Astrocyte (in vitro differentiated cells and primary cell): ENCODE results near the gene CA10. TPM values are rescaled to one million over a fixed set of nuclear protein-coding genes. Genes with fewer than 3 reads are reported as not detected.

Experiments used
- DNase-seq: peaks from one replicate; pipeline ENCODE4 v3.0.0-alpha.2; 2010; ENCODE audit warnings: low read depth
- FAIRE-seq: peaks from 2 replicates; lab custom pipeline; 2011; peaks lifted over from hg19 to GRCh38; lab: Jason Lieb, UNC
- H2AFZ ChIP-seq: 2 replicates; pipeline ENCODE4 v1.6.0; 2012; ENCODE audit warnings: low read depth, low read length, inconsistent platforms
- H3K27ac ChIP-seq: 2 replicates; pipeline ENCODE4 v1.5.1; 2011; ENCODE audit warnings: low read depth, low read length, inconsistent platforms
- H3K27me3 ChIP-seq: 2 replicates; pipeline ENCODE4 v1.6.0; 2011; ENCODE audit warnings: low read length, inconsistent platforms; ENCODE audit not compliant: insufficient read depth
- H3K36me3 ChIP-seq: 2 replicates; pipeline ENCODE4 v1.5.1; 2011; ENCODE audit warnings: low read length, inconsistent platforms; ENCODE audit not compliant: insufficient read depth
- H3K4me1 ChIP-seq: 2 replicates; pipeline ENCODE4 v1.5.1; 2011; ENCODE audit warnings: low read length, inconsistent platforms; ENCODE audit not compliant: insufficient read depth
- H3K4me2 ChIP-seq: 2 replicates; pipeline ENCODE4 v1.6.0; 2012; ENCODE audit warnings: low read length, inconsistent platforms
- H3K4me3 ChIP-seq: 2 replicates; pipeline ENCODE4 v1.5.1; 2011; ENCODE audit warnings: low read depth, mild to moderate bottlenecking, low read length, inconsistent platforms; ENCODE audit not compliant: insufficient read depth
- H3K79me2 ChIP-seq: 2 replicates; pipeline ENCODE4 v1.6.0; 2012; ENCODE audit warnings: mild to moderate bottlenecking, low read length, inconsistent platforms; ENCODE audit not compliant: insufficient read depth
- H3K9ac ChIP-seq: 2 replicates; pipeline ENCODE4 v1.6.0; 2012; ENCODE audit warnings: mild to moderate bottlenecking, low read length, inconsistent platforms
- H3K9me3 ChIP-seq: 2 replicates; pipeline ENCODE4 v1.5.1; 2012; ENCODE audit warnings: low read depth, mild to moderate bottlenecking, low read length, inconsistent platforms; ENCODE audit not compliant: insufficient read depth
- H4K20me1 ChIP-seq: 2 replicates; pipeline ENCODE4 v1.6.0; 2012; ENCODE audit warnings: low read length, inconsistent platforms; ENCODE audit not compliant: insufficient read depth
- H3K27ac Mint-ChIP-seq: one replicate; pipeline ENCODE4 v1.8.0; 2021; ENCODE audit warnings: mild to moderate bottlenecking, mixed read lengths; ENCODE audit not compliant: unreplicated experiment
- H3K27me3 Mint-ChIP-seq: one replicate; pipeline ENCODE4 v1.8.0; 2021; ENCODE audit warnings: low read depth, mixed read lengths; ENCODE audit not compliant: unreplicated experiment
- H3K36me3 Mint-ChIP-seq: one replicate; pipeline ENCODE4 v1.8.0; 2021; ENCODE audit warnings: low read depth, mixed read lengths; ENCODE audit not compliant: unreplicated experiment
- H3K4me1 Mint-ChIP-seq: one replicate; pipeline ENCODE4 v1.8.0; 2021; ENCODE audit warnings: low read depth, mixed read lengths; ENCODE audit not compliant: unreplicated experiment
- H3K4me3 Mint-ChIP-seq: one replicate; pipeline ENCODE4 v1.8.0; 2021; ENCODE audit warnings: mild to moderate bottlenecking, moderate library complexity, mixed read lengths; ENCODE audit not compliant: unreplicated experiment
- H3K9me3 Mint-ChIP-seq: one replicate; pipeline ENCODE4 v1.8.0; 2021; ENCODE audit warnings: mild to moderate bottlenecking, mixed read lengths; ENCODE audit not compliant: unreplicated experiment
- EZH2 ChIP-seq: IDR thresholded peaks from 2 replicates; pipeline ENCODE4 v1.6.1; 2012; ENCODE audit warnings: mild to moderate bottlenecking, low read length, inconsistent platforms; ENCODE audit not compliant: insufficient read depth
- total RNA-seq: library from RNA; stranded (reverse); gene quantifications from 2 replicates; pipeline ENCODE4 v1.2.1, GENCODE V29; 2021
- TF ChIP-seq, protein P1 (sequence below): IDR thresholded peaks from 2 replicates; pipeline ENCODE4 v1.5.1; 2011; ENCODE audit warnings: low read depth, mild to moderate bottlenecking, inconsistent platforms, low read length, moderate library complexity; ENCODE audit not compliant: insufficient read depth

Gene CA10
- total RNA-seq, 1 donor from 2014 or later: 0.43 TPM

DNA sequence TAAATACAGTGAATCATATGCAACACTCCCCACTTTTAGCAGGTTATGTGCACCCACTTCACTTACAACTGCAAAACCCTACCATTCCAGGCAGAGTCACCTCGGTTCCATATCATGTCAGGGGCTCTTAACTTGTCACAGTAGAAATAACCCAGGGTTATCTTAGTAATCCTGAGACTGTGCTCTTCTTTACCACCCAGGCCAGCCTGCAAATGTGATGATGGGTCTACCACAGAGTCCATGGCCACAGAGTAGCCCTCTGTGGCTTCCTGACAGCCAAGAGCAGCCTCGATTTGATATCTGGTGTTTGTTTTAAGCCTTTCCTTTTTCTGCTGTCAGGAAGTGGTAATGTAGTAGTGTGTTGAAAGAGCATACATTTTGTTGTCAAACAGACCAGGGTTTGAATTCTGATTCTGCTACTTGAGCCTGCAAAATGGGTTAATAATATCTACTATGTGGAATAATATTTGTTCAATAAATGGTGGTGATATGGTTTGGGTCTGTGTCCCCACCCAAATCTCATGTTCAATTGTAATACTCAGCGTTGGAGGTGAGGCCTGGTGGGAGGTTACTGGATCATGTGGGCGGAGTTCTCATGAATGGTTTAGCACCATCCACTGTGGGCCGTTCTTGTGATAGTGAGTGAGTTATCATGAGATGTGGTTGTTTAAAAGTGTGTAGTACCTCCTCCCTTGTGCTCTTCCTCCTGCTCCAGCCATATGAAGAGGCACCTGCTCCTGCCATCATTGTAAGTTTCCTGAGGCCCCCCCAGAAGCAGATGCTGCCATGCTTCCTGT, 481.6 kb downstream of the CA10 start:
- Mint-ChIP-seq H3K27me3 (peaks cover 3% of the 10 kb centered on the region), H3K27ac (no peak overlapping the region), H3K4me1 (no peaks in the 10 kb centered on the region), H3K9me3 (peaks cover 3% of the 10 kb centered on the region), H3K4me3 (no peak overlapping the region), H3K36me3 (no peaks in the 10 kb centered on the region)
- Histone ChIP-seq H3K36me3 (no peaks in the 10 kb centered on the region), H3K79me2 (no peaks in the 10 kb centered on the region), H3K4me3 (no peak overlapping the region), H2AFZ (no peak overlapping the region), H3K9ac (no peak overlapping the region), H3K27ac (no peak overlapping the region), H3K9me3 (no peaks in the 10 kb centered on the region), H4K20me1 (no peaks in the 10 kb centered on the region), H3K4me1 (no peaks in the 10 kb centered on the region), H3K4me2 (no peak overlapping the region), H3K27me3 (no peaks in the 10 kb centered on the region)
- DNase-seq (no peak), FAIRE-seq (no peak)
- no peak for TF ChIP-seq EZH2

DNA sequence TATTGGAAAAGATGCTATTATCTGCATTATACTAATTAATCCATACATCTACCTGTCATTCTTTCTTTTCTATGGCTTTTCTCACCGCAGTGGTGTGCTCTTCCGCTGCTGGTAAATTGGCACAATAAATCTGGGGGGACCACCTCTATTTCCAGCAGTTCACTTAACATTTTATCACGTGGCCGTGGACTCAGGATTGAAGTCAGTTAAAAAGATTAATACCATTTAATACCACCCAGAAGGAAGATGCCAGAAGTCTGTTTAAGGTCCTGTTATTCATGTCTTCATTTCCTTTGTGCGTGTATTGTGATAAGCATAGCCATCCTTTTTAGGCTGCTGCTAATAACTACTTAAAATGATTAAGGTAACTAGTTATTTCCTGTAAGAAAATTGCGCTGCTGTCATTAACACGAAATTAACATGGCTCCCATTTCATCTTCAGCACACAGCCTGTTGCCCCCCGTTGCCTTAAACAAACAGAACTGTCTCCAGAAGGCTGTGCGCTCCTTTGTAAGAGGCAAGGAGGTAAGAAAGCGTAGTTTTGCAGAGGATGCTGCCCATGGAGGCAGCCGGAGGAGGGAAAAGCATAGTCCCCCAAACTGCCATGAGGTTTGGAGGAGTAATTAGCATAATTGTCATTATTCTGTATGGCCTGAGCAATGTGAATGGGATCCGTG, 483.8 kb downstream of the CA10 start:
- Histone ChIP-seq H3K4me3 (no peak overlapping the region), H2AFZ (no peak overlapping the region), H3K4me1 (no peaks in the 10 kb centered on the region), H3K27ac (no peak overlapping the region), H3K36me3 (no peaks in the 10 kb centered on the region), H3K4me2 (no peak overlapping the region), H4K20me1 (no peaks in the 10 kb centered on the region), H3K27me3 (no peaks in the 10 kb centered on the region), H3K9ac (no peak overlapping the region), H3K9me3 (no peaks in the 10 kb centered on the region), H3K79me2 (no peaks in the 10 kb centered on the region)
- Mint-ChIP-seq H3K36me3 (no peaks in the 10 kb centered on the region), H3K4me1 (no peaks in the 10 kb centered on the region), H3K4me3 (no peak overlapping the region), H3K9me3 (peaks cover 3% of the 10 kb centered on the region), H3K27me3 (peaks cover 7% of the 10 kb centered on the region), H3K27ac (no peak overlapping the region)
- no peak for TF ChIP-seq EZH2
- TF ChIP-seq, protein P1, sequence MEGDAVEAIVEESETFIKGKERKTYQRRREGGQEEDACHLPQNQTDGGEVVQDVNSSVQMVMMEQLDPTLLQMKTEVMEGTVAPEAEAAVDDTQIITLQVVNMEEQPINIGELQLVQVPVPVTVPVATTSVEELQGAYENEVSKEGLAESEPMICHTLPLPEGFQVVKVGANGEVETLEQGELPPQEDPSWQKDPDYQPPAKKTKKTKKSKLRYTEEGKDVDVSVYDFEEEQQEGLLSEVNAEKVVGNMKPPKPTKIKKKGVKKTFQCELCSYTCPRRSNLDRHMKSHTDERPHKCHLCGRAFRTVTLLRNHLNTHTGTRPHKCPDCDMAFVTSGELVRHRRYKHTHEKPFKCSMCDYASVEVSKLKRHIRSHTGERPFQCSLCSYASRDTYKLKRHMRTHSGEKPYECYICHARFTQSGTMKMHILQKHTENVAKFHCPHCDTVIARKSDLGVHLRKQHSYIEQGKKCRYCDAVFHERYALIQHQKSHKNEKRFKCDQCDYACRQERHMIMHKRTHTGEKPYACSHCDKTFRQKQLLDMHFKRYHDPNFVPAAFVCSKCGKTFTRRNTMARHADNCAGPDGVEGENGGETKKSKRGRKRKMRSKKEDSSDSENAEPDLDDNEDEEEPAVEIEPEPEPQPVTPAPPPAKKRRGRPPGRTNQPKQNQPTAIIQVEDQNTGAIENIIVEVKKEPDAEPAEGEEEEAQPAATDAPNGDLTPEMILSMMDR: no peak
- FAIRE-seq (no peak), DNase-seq (no peak)

DNA sequence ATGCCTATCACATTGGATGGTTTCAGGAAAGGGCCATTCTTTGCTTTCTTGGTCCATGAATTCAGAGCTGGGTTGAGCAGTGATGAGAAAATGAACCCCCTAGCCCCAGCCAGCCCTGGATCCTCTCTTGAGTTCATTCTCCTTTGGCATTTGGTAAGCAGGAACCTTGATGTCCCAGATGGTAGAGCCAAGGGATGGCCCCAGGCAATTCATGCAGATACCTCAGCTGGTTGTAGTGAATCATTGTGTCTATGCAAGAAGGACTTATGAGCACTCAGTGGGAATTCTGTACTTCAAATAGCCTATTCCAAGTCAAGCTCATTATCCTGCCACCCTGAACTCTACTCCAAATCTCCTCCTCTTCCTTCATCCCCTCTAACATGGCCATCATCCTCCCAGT, 485.4 kb downstream of the CA10 start:
- no peaks in the 10 kb centered on the region for H3K79me2 ChIP-seq
- H3K4me2 ChIP-seq: no peak overlapping the region
- no peak for DNase-seq
- no peak overlapping the region for H3K9ac ChIP-seq
- Mint-ChIP-seq H3K4me3 (no peak overlapping the region), H3K9me3 (peaks cover 7% of the 10 kb centered on the region), H3K36me3 (no peaks in the 10 kb centered on the region), H3K27ac (no peak overlapping the region), H3K27me3 (peaks cover 7% of the 10 kb centered on the region), H3K4me1 (no peaks in the 10 kb centered on the region)
- H4K20me1 ChIP-seq: no peaks in the 10 kb centered on the region
- FAIRE-seq: no peak
- no peaks in the 10 kb centered on the region for H3K4me1 ChIP-seq
- no peak overlapping the region for H2AFZ ChIP-seq
- H3K27ac ChIP-seq: no peak overlapping the region
- no peaks in the 10 kb centered on the region for H3K36me3 ChIP-seq
- no peak overlapping the region for H3K4me3 ChIP-seq
- no peaks in the 10 kb centered on the region for H3K9me3 ChIP-seq
- H3K27me3 ChIP-seq: no peaks in the 10 kb centered on the region
- TF ChIP-seq, protein P1: no peak
- no peak for TF ChIP-seq EZH2
